ENCODE data around the gene SERINC5.

SERINC5 gene

GRCh38 chr5:80153586-80154126 is 102.2 kb downstream of the SERINC5 start (continued):
- TF ChIP-seq GLIS3 (CRISPR knock-in tag; IDR thresholded peaks at IDR 0.05), result no peak

- TF ChIP-seq ISL1 (CRISPR knock-in tag; IDR thresholded peaks at IDR 0.05), result no peak
- no peak for TF ChIP-seq GLIS3 (CRISPR knock-in tag; IDR thresholded peaks at IDR 0.05)
- no peak for ATAC-seq
Measured at GRCh38 chr5:80152778-80153177, 103.1 kb downstream of the SERINC5 start.

GRCh38 chr5:80151890-80152289 is 104.0 kb downstream of the SERINC5 start:
- TF ChIP-seq GLIS3 (CRISPR knock-in tag; IDR thresholded peaks at IDR 0.05) (no peak), TSHZ2 (CRISPR knock-in tag; IDR thresholded peaks at IDR 0.05) (no peak), TOX (CRISPR knock-in tag; IDR thresholded peaks at IDR 0.05; ENCODE audit: borderline replicate concordance) (no peak), ESRRG (CRISPR knock-in tag; IDR thresholded peaks at IDR 0.05) (no peak), CSRNP3 (CRISPR knock-in tag; IDR thresholded peaks at IDR 0.05) (no peak), ZFP30 (CRISPR knock-in tag; IDR thresholded peaks at IDR 0.05) (no peak), ZNF70 (CRISPR knock-in tag; IDR thresholded peaks at IDR 0.05) (no peak), CREB5 (CRISPR knock-in tag; IDR thresholded peaks at IDR 0.05; ENCODE audit: low read depth) (no peak), ZC3H10 (CRISPR knock-in tag; IDR thresholded peaks at IDR 0.05) (no peak)
- ATAC-seq, result no peak

GRCh38 chr5:80150731-80151130 is 105.1 kb downstream of the SERINC5 start:
- no peak for TF ChIP-seq ZFP3 (CRISPR knock-in tag; IDR thresholded peaks at IDR 0.05)
- TF ChIP-seq POU6F1 (CRISPR knock-in tag; IDR thresholded peaks at IDR 0.05; ENCODE audit: borderline replicate concordance, low read depth), result no peak
- TF ChIP-seq OSR1 (CRISPR knock-in tag; IDR thresholded peaks at IDR 0.05), result no peak
- TF ChIP-seq ZNF565 (CRISPR knock-in tag; conservative IDR thresholded peaks at IDR 0.05; ENCODE audit: low read depth), result no peak
- TF ChIP-seq ESRRG (CRISPR knock-in tag; IDR thresholded peaks at IDR 0.05), result no peak
- TF ChIP-seq PATZ1 (CRISPR knock-in tag; IDR thresholded peaks at IDR 0.05; ENCODE audit: borderline replicate concordance), result no peak
- TF ChIP-seq ZNF8 (CRISPR knock-in tag; IDR thresholded peaks at IDR 0.05), result no peak
- TF ChIP-seq TCF4 (CRISPR knock-in tag; IDR thresholded peaks at IDR 0.05; ENCODE audit: borderline replicate concordance), result no peak
- no peak for TF ChIP-seq TOX (CRISPR knock-in tag; IDR thresholded peaks at IDR 0.05; ENCODE audit: borderline replicate concordance)
- TF ChIP-seq CSRNP3 (CRISPR knock-in tag; IDR thresholded peaks at IDR 0.05), result no peak
- TF ChIP-seq GLIS3 (CRISPR knock-in tag; IDR thresholded peaks at IDR 0.05), result no peak
- TF ChIP-seq ZFP30 (CRISPR knock-in tag; IDR thresholded peaks at IDR 0.05), result no peak
- TF ChIP-seq SNAI2 (CRISPR knock-in tag; IDR thresholded peaks at IDR 0.05), result no peak
- TF ChIP-seq ISL1 (CRISPR knock-in tag; IDR thresholded peaks at IDR 0.05), result no peak
- TF ChIP-seq BACH2 (CRISPR knock-in tag; IDR thresholded peaks at IDR 0.05; ENCODE audit: borderline replicate concordance), result no peak
- TF ChIP-seq ARNTL (CRISPR knock-in tag; IDR thresholded peaks at IDR 0.05; ENCODE audit: borderline replicate concordance, low read depth), result no peak
- no peak for TF ChIP-seq ZC3H10 (CRISPR knock-in tag; IDR thresholded peaks at IDR 0.05)
- no peak for TF ChIP-seq CSDC2 (CRISPR knock-in tag; IDR thresholded peaks at IDR 0.05)
- TF ChIP-seq PPARA (CRISPR knock-in tag; IDR thresholded peaks at IDR 0.05; ENCODE audit: borderline replicate concordance), result no peak
- TF ChIP-seq ZNF70 (CRISPR knock-in tag; IDR thresholded peaks at IDR 0.05), result no peak
- ATAC-seq, result no peak

Data from SK-N-SH treated with all-trans-retinoic acid at 6 μM for 48 hours (cell line).